GM12878 (cell line): ENCODE data around the gene TUBB1. TPM values are rescaled to one million over a fixed set of nuclear protein-coding genes. Genes with fewer than 3 reads are reported as not detected.
A peak's percentile ranks its signal among the peaks of the same experiment; 100 is the strongest.

ENCODE experiments used
- BCL11A ChIP-seq: IDR thresholded peaks from 2 replicates; pipeline ENCODE4 v1.6.1; 2011; ENCODE audit warnings: low read depth, low read length
- BRCA1 ChIP-seq: IDR thresholded peaks from 2 replicates; pipeline ENCODE4 v1.6.1; 2011; ENCODE audit warnings: low read depth, low read length, improper control_type of control experiment
- CHD1 ChIP-seq: IDR thresholded peaks from 2 replicates; pipeline ENCODE4 v1.6.1; 2012; ENCODE audit warnings: low read depth, low read length, improper control_type of control experiment
- EP300 ChIP-seq, 2 experiments: fragments of 150-350 bp in 1 of 2; IDR thresholded peaks; 2 replicates each; pipeline ENCODE4 v1.6.1; 2011 to 2012; ENCODE audit warnings: low read depth in 2 of 2, low read length in 2 of 2, borderline replicate concordance in 1 of 2, improper control_type of control experiment in 1 of 2, inconsistent platforms in 1 of 2; ENCODE audit not compliant: control insufficient read depth in 1 of 2
- FOS ChIP-seq: IDR thresholded peaks from 3 replicates; pipeline ENCODE4 v1.6.1; 2011; ENCODE audit warnings: borderline replicate concordance; ENCODE audit not compliant: insufficient read length; ENCODE audit errors: extremely low read depth
- GABPA ChIP-seq: IDR thresholded peaks from 2 replicates; pipeline ENCODE4 v1.6.1; 2014; ENCODE audit warnings: antibody characterized with exemption, low read depth, mild to moderate bottlenecking, inconsistent platforms
- GATAD2B ChIP-seq: fragments of 450-650 bp; conservative IDR thresholded peaks from 2 replicates; pipeline ENCODE4 v1.6.1; 2017; ENCODE audit warnings: low read depth, mild to moderate bottlenecking, moderate library complexity
- MXI1 ChIP-seq: fragments of 150-350 bp; IDR thresholded peaks from 2 replicates; pipeline ENCODE4 v1.6.1; 2011; ENCODE audit warnings: low read depth, mild to moderate bottlenecking, inconsistent platforms, low read length, improper control_type of control experiment
- NR2C1 ChIP-seq: fragments of 450-650 bp; IDR thresholded peaks from 2 replicates; pipeline ENCODE4 v1.6.1; 2017; ENCODE audit warnings: antibody characterized with exemption, mild to moderate bottlenecking, moderate library complexity
- PAX5 ChIP-seq: IDR thresholded peaks from 2 replicates; pipeline ENCODE4 v1.6.1; 2011; ENCODE audit warnings: low read depth, low read length, borderline replicate concordance
- POLR2AphosphoS2 ChIP-seq: IDR thresholded peaks from 2 replicates; pipeline ENCODE4 v1.6.1; 2011; ENCODE audit warnings: low read depth, mild to moderate bottlenecking, low read length, improper control_type of control experiment, moderate library complexity
- RAD21 ChIP-seq: IDR thresholded peaks from 2 replicates; pipeline ENCODE4 v1.6.1; 2011; ENCODE audit warnings: mild to moderate bottlenecking, low read depth, low read length, moderate library complexity; ENCODE audit not compliant: insufficient read depth
- SPI1 ChIP-seq: IDR thresholded peaks from 2 replicates; pipeline ENCODE4 v1.6.1; 2011; ENCODE audit warnings: low read depth, mild to moderate bottlenecking, low read length, moderate library complexity, borderline replicate concordance; ENCODE audit not compliant: insufficient read depth
- TAF1 ChIP-seq: IDR thresholded peaks from 2 replicates; pipeline ENCODE4 v1.6.1; 2011; ENCODE audit warnings: mild to moderate bottlenecking, low read depth, low read length, borderline replicate concordance
- TARDBP ChIP-seq: IDR thresholded peaks from 2 replicates; pipeline ENCODE4 v1.6.1; 2016; ENCODE audit warnings: borderline replicate concordance
- TBL1XR1 ChIP-seq: IDR thresholded peaks from 2 replicates; pipeline ENCODE4 v1.6.1; 2012; ENCODE audit warnings: low read depth, low read length, improper control_type of control experiment
- polyA plus RNA-seq, 11 experiments: library from polyadenylated mRNA; depleted of rRNA in 4 of 11; unstranded in 6 of 11; stranded (reverse) in 5 of 11; fragments of >200 nt; fragmentation: Nextera tagmentation in 4 of 11; fragmentation: Illumina TruSeq in 1 of 11; extraction: Ambion mirVana in 4 of 11; extraction: Trizol in 1 of 11; gene quantifications; 1 replicate in 1 of 11; 2 replicates in 10 of 11; pipeline versions ENCODE4 v1.2.1 to v1.2.3, GENCODE V29; 2011 to 2016; ENCODE audit warnings: inconsistent platforms in 2 of 11, missing spikeins in 2 of 11, low read depth in 1 of 11
- total RNA-seq, 4 experiments: library from RNA; depleted of rRNA in 3 of 4; stranded (reverse); fragments of >200 nt in 3 of 4; fragmentation: Illumina TruSeq in 1 of 4; extraction: Trizol in 1 of 4; gene quantifications; 2 replicates each; pipeline versions ENCODE4 v1.2.1 to v1.2.3, GENCODE V29; 2013 to 2021
- TF ChIP-seq, protein P1 (sequence below): IDR thresholded peaks from 2 replicates; pipeline ENCODE4 v1.6.1; 2012; ENCODE audit warnings: low read depth, low read length, improper control_type of control experiment
- TF ChIP-seq, protein P2 (sequence below): IDR thresholded peaks from 2 replicates; pipeline ENCODE4 v1.6.1; 2012; ENCODE audit warnings: low read length, inconsistent platforms
- TF ChIP-seq, protein P3 (sequence below): fragments of 450-650 bp; IDR thresholded peaks from 2 replicates; pipeline ENCODE4 v1.6.1; 2017; ENCODE audit warnings: mild to moderate bottlenecking, moderate library complexity
- TF ChIP-seq, protein P4 (sequence below): IDR thresholded peaks from 2 replicates; pipeline ENCODE4 v1.6.1; 2012; ENCODE audit warnings: mild to moderate bottlenecking, low read depth, low read length

TUBB1 gene
- total and polyA plus RNA-seq, 10 of the 15 experiments (the other 5 are each of a cell fraction or from before 2014, with no cell fraction given) = 0.02 to 0.20 (median 0.06) TPM; not detected in 3

DNA sequence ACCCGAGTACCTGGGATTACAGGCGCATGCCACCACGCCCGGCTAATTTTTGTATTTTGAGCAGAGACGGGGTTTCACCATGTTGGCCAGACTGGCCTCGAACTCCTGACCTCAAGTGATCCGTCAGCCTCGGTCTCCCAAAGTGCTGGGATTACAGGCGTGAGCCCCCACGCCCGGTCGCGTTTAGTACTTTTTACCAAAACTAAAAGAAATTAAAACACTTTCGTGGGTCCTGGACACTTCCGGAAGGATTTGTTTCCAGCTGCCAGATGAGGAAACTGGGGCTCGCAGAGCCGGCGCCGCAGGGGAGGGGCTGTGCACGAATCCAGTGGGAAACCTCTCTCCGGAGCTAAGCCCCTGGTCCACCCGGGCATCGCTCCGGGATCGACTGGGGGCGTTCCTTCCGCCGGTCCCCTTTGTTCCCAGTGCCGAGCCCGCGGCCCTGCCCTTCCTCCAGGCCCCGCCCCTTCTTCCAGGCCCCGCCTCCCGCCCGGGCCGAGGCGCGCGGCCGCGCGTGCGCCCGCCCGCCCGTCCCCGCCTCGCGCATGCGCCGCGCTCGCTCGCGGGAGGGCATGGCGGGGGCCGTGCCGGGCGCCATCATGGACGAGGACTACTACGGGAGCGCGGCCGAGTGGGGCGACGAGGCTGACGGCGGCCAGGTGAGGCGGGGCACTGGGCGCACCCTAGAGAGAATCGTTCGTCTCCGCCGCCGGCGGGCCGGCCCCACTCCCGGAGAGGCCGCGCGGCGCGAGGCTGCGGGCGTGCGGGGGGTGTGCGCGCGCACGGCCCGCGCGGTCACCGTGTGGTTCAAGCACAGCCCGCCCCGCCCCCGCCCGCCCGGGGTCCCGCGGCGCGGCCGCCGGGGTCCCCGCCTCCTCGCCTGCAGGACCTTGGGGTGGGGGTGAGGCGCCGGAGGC lies 38.3 kb upstream of the TUBB1 start, which contains the start of gene NELFCD (continued):
- TF ChIP-seq PAX5 = no peak
- TF ChIP-seq RAD21 = no peak
- 0 out of 2 replicates have a peak, but pooled peaks have one; percentile 23 for TF ChIP-seq TAF1
- no peak for TF ChIP-seq TARDBP
- TF ChIP-seq, protein P1, sequence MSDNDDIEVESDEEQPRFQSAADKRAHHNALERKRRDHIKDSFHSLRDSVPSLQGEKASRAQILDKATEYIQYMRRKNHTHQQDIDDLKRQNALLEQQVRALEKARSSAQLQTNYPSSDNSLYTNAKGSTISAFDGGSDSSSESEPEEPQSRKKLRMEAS = no peak
- no peak for TF ChIP-seq FOS
- no peak for TF ChIP-seq EP300 (IDR thresholded peaks at IDR 0.05; ENCODE audit: borderline replicate concordance in 1 of 2, control insufficient read depth in 1 of 2, low read depth in 2 of 2, low read length in 2 of 2)
- TF ChIP-seq, protein P2, sequence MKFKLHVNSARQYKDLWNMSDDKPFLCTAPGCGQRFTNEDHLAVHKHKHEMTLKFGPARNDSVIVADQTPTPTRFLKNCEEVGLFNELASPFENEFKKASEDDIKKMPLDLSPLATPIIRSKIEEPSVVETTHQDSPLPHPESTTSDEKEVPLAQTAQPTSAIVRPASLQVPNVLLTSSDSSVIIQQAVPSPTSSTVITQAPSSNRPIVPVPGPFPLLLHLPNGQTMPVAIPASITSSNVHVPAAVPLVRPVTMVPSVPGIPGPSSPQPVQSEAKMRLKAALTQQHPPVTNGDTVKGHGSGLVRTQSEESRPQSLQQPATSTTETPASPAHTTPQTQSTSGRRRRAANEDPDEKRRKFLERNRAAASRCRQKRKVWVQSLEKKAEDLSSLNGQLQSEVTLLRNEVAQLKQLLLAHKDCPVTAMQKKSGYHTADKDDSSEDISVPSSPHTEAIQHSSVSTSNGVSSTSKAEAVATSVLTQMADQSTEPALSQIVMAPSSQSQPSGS = no peak
- no peak for TF ChIP-seq BCL11A
- TF ChIP-seq BRCA1 = no peak
- TF ChIP-seq, protein P3, sequence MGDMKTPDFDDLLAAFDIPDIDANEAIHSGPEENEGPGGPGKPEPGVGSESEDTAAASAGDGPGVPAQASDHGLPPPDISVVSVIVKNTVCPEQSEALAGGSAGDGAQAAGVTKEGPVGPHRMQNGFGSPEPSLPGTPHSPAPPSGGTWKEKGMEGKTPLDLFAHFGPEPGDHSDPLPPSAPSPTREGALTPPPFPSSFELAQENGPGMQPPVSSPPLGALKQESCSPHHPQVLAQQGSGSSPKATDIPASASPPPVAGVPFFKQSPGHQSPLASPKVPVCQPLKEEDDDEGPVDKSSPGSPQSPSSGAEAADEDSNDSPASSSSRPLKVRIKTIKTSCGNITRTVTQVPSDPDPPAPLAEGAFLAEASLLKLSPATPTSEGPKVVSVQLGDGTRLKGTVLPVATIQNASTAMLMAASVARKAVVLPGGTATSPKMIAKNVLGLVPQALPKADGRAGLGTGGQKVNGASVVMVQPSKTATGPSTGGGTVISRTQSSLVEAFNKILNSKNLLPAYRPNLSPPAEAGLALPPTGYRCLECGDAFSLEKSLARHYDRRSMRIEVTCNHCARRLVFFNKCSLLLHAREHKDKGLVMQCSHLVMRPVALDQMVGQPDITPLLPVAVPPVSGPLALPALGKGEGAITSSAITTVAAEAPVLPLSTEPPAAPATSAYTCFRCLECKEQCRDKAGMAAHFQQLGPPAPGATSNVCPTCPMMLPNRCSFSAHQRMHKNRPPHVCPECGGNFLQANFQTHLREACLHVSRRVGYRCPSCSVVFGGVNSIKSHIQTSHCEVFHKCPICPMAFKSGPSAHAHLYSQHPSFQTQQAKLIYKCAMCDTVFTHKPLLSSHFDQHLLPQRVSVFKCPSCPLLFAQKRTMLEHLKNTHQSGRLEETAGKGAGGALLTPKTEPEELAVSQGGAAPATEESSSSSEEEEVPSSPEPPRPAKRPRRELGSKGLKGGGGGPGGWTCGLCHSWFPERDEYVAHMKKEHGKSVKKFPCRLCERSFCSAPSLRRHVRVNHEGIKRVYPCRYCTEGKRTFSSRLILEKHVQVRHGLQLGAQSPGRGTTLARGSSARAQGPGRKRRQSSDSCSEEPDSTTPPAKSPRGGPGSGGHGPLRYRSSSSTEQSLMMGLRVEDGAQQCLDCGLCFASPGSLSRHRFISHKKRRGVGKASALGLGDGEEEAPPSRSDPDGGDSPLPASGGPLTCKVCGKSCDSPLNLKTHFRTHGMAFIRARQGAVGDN = 0 out of 2 replicates have a peak, but pooled peaks have one; percentile 33
- TF ChIP-seq, protein P4, sequence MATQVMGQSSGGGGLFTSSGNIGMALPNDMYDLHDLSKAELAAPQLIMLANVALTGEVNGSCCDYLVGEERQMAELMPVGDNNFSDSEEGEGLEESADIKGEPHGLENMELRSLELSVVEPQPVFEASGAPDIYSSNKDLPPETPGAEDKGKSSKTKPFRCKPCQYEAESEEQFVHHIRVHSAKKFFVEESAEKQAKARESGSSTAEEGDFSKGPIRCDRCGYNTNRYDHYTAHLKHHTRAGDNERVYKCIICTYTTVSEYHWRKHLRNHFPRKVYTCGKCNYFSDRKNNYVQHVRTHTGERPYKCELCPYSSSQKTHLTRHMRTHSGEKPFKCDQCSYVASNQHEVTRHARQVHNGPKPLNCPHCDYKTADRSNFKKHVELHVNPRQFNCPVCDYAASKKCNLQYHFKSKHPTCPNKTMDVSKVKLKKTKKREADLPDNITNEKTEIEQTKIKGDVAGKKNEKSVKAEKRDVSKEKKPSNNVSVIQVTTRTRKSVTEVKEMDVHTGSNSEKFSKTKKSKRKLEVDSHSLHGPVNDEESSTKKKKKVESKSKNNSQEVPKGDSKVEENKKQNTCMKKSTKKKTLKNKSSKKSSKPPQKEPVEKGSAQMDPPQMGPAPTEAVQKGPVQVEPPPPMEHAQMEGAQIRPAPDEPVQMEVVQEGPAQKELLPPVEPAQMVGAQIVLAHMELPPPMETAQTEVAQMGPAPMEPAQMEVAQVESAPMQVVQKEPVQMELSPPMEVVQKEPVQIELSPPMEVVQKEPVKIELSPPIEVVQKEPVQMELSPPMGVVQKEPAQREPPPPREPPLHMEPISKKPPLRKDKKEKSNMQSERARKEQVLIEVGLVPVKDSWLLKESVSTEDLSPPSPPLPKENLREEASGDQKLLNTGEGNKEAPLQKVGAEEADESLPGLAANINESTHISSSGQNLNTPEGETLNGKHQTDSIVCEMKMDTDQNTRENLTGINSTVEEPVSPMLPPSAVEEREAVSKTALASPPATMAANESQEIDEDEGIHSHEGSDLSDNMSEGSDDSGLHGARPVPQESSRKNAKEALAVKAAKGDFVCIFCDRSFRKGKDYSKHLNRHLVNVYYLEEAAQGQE = no peak
- no peak for TF ChIP-seq TBL1XR1
- TF ChIP-seq GATAD2B = peak; percentile 56; the same call in 1 of the 2 replicates
- TF ChIP-seq NR2C1 = peak; percentile 56
- peak; percentile 76; the same call in 1 of the 2 replicates for TF ChIP-seq POLR2AphosphoS2
- TF ChIP-seq SPI1 = no peak
- no peak for TF ChIP-seq MXI1
- no peak for TF ChIP-seq CHD1
- TF ChIP-seq GABPA = no peak
